DND-41 (cell line): ENCODE results near the gene RHEBL1.

Experiments used
- ATAC-seq: fragments of 200-7000 bp; cut with Tn5 transposase; 3 replicates; pipeline ENCODE4 v1.9.1; 2021; ENCODE audit warnings: low read depth; ENCODE audit not compliant: insufficient read depth
- DNase-seq: peaks from one replicate; pipeline ENCODE4 v3.0.0-alpha.2; 2020
- H2AFZ ChIP-seq: 2 replicates; pipeline ENCODE4 v1.6.0; 2012; ENCODE audit warnings: low read depth, low read length
- H3K27ac ChIP-seq: 2 replicates; pipeline ENCODE4 v1.5.1; 2012; ENCODE audit warnings: low read length, inconsistent platforms
- H3K27me3 ChIP-seq: fragments of 200-600 bp; sonication (generic); 2 replicates; pipeline ENCODE4 v1.6.0; 2012; ENCODE audit warnings: low read length, mild to moderate bottlenecking, inconsistent platforms; ENCODE audit not compliant: insufficient read depth, poor library complexity
- H3K36me3 ChIP-seq: 2 replicates; pipeline ENCODE4 v1.5.1; 2012; ENCODE audit warnings: low read length, inconsistent platforms; ENCODE audit not compliant: insufficient read depth
- H3K4me1 ChIP-seq: 2 replicates; pipeline ENCODE4 v1.5.1; 2012; ENCODE audit warnings: mild to moderate bottlenecking, low read length; ENCODE audit not compliant: insufficient read depth
- H3K4me2 ChIP-seq: 2 replicates; pipeline ENCODE4 v1.6.0; 2012; ENCODE audit warnings: mild to moderate bottlenecking, moderate library complexity, low read length, inconsistent platforms; ENCODE audit not compliant: insufficient read depth
- H3K4me3 ChIP-seq, 2 experiments: fragments of 200-600 bp in 1 of 2; shearing (Covaris generic) in 1 of 2; 2 replicates each; pipeline ENCODE4 v1.5.1; 2012 to 2016; ENCODE audit warnings: inconsistent platforms in 2 of 2, low read length in 2 of 2, mild to moderate bottlenecking in 2 of 2, low read depth in 1 of 2, moderate library complexity in 1 of 2
- H3K79me2 ChIP-seq: 2 replicates; pipeline ENCODE4 v1.6.0; 2012; ENCODE audit warnings: low read length, inconsistent platforms; ENCODE audit not compliant: insufficient read depth
- H3K9ac ChIP-seq: 2 replicates; pipeline ENCODE4 v1.6.0; 2012; ENCODE audit warnings: low read depth, mild to moderate bottlenecking, inconsistent platforms, low read length, moderate library complexity
- H3K9me3 ChIP-seq: 2 replicates; pipeline ENCODE4 v1.5.1; 2012; ENCODE audit warnings: low read length, moderate library complexity, mild to moderate bottlenecking, inconsistent platforms; ENCODE audit not compliant: insufficient read depth, severe bottlenecking
- H4K20me1 ChIP-seq: 2 replicates; pipeline ENCODE4 v1.6.0; 2012; ENCODE audit warnings: low read length; ENCODE audit not compliant: insufficient read depth
- EZH2 ChIP-seq: IDR thresholded peaks from 3 replicates; pipeline ENCODE4 v1.6.1; 2012; ENCODE audit warnings: borderline replicate concordance, low read depth, mild to moderate bottlenecking, moderate library complexity, low read length, inconsistent platforms; ENCODE audit not compliant: severe bottlenecking
- TF ChIP-seq, protein P1 (sequence below): IDR thresholded peaks from 2 replicates; pipeline ENCODE4 v1.5.1; 2012; ENCODE audit warnings: borderline replicate concordance, low read length, moderate library complexity, mild to moderate bottlenecking; ENCODE audit not compliant: poor library complexity, severe bottlenecking; ENCODE audit errors: extremely low read depth

RHEBL1 gene

DNA sequence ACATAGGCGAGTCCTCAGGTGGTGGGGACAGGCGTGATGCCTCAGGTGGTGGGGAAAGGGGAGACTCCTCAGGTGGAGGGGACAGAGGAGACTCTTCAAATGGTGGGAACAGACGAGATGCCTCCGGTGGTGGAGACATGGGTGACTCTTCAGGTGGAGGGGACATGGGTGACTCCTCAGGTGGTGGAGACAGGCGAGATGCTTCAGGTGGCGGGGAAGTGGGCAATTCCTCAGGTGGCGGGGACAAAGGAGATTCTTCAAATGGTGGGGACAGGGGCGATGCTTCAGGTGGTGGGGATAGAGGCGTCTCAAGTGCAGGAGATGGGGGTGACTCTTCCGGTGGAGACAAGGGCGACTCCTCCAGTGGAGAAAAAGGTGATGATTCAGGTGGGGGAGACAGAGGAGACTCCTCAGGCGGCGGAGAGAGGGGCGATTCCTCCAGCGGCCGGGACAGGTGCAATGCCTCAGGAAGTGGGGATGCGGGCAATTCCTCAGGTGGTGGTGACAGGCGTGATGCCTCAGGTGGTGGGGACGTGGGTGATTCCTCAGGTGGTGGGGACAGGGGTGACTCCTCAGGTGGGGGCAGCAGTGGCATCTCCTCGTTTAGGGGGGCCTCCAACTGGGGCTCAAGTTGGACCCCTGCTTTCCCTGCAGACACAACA lies 17.9 kb downstream of the RHEBL1 start:
- H3K36me3 ChIP-seq = peaks cover 98% of the 10 kb centered on the region
- no peak for DNase-seq
- H3K4me1 ChIP-seq = peaks cover 28% of the 10 kb centered on the region

DNA sequence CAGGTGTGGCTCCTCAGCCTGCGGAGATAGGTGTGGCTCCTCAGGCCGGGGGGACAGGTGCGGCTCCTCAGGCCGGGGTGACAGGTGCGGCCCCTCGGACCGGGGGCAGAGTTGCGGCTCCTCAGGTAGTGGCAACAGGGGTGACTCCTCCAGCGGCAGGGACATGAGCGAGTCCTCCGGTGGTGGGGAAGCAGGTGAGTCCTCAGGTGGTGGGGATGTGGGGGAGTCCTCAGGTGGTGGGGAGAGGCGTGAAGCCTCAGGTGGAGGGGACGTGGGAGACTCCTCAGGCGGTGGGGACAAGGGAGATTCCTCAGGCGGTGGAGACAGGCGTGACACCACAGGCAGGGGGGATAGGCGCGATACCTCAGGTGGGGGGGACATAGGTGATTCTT lies 18.4 kb downstream of the RHEBL1 start:
- Histone ChIP-seq H3K36me3 (peaks cover 98% of the 10 kb centered on the region), H3K9ac (no peak overlapping the region), H3K9me3 (no peaks in the 10 kb centered on the region), H3K27ac (no peak overlapping the region), H2AFZ (no peak overlapping the region), H4K20me1 (peaks cover 78% of the 10 kb centered on the region), H3K4me3 (no peak overlapping the region), H3K4me2 (no peak overlapping the region), H3K4me1 (peaks cover 22% of the 10 kb centered on the region), H3K79me2 (peaks cover 60% of the 10 kb centered on the region), H3K27me3 (no peaks in the 10 kb centered on the region)
- TF ChIP-seq, protein P1, sequence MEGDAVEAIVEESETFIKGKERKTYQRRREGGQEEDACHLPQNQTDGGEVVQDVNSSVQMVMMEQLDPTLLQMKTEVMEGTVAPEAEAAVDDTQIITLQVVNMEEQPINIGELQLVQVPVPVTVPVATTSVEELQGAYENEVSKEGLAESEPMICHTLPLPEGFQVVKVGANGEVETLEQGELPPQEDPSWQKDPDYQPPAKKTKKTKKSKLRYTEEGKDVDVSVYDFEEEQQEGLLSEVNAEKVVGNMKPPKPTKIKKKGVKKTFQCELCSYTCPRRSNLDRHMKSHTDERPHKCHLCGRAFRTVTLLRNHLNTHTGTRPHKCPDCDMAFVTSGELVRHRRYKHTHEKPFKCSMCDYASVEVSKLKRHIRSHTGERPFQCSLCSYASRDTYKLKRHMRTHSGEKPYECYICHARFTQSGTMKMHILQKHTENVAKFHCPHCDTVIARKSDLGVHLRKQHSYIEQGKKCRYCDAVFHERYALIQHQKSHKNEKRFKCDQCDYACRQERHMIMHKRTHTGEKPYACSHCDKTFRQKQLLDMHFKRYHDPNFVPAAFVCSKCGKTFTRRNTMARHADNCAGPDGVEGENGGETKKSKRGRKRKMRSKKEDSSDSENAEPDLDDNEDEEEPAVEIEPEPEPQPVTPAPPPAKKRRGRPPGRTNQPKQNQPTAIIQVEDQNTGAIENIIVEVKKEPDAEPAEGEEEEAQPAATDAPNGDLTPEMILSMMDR = no peak
- no peak for TF ChIP-seq EZH2
- DNase-seq = no peak
- no peak for ATAC-seq

More for the DNA sequence above, 17.9 kb downstream of the RHEBL1 start:
- Histone ChIP-seq H3K4me3 (no peak overlapping the region), H3K79me2 (peaks cover 65% of the 10 kb centered on the region), H3K27ac (no peak overlapping the region), H3K4me2 (no peak overlapping the region), H4K20me1 (peaks cover 83% of the 10 kb centered on the region), H3K9me3 (no peaks in the 10 kb centered on the region), H3K27me3 (no peaks in the 10 kb centered on the region), H3K9ac (no peak overlapping the region), H2AFZ (no peak overlapping the region)
- ATAC-seq = no peak
- no peak for TF ChIP-seq EZH2
- TF ChIP-seq, protein P1 = no peak

DNA sequence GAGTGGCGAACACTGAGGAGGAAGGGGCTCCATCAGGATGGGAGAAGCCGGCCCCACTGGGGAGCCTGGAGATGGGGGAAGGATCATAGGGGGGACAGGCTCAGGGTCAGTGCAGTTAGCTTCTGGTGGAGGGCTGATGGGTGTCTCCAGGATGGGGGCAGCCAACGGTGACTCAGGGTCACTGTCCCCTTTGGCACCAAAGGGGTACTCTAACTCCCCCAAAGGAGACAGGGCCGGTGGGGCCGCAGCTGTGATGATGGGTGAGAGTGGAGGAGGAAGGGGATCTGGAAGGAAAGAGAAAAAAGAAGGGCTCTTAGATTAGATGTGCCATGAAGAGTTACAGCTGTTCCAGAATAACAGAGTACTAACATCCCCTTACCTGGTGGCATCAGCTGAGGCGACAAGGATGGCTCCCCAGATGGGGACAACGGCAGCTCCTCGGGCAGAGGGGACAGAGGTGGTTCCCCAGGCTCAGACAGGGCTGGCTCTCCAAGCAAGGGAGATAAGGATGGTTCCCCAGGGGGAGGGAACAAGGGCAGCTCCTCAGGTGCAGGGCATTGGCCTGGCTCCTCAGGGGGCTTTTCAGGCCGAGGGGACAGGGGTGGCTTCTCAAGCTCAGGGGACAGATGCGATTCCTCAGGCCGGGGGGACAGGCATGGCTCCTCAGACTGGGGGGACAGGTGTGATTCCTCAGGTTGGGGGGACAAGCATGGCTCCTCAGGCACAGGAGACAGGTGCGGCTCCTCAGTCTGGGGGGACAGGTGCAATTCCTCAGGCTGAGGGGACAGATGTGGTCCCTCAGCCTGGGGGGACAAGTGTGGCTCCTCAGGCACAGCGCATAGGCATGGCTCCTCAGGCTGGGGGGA lies 19.0 kb downstream of the RHEBL1 start:
- peaks cover 16% of the 10 kb centered on the region for H3K4me1 ChIP-seq
- peaks cover 54% of the 10 kb centered on the region for H3K79me2 ChIP-seq
- no peak overlapping the region for H3K27ac ChIP-seq
- H3K9ac ChIP-seq = no peak overlapping the region
- H3K9me3 ChIP-seq = no peaks in the 10 kb centered on the region
- ATAC-seq = no peak
- H2AFZ ChIP-seq = no peak overlapping the region
- H4K20me1 ChIP-seq = peaks cover 72% of the 10 kb centered on the region
- no peak for DNase-seq
- no peaks in the 10 kb centered on the region for H3K27me3 ChIP-seq
- H3K4me3 ChIP-seq = no peak overlapping the region
- TF ChIP-seq, protein P1 = no peak
- TF ChIP-seq EZH2 = no peak
- peaks cover 98% of the 10 kb centered on the region for H3K36me3 ChIP-seq
- H3K4me2 ChIP-seq = no peak overlapping the region
